Neural cell (in vitro differentiated cells): ENCODE measurements around the gene CD8A. TPM values are rescaled to one million over a fixed set of nuclear protein-coding genes. Genes with fewer than 3 reads are reported as not detected.

Experiments used
- H2AFZ ChIP-seq: fragments of 200-600, 300-800 bp; sonication (generic), shearing (Covaris generic); 2 replicates; pipeline ENCODE4 v1.6.0; 2014; ENCODE audit warnings: low read depth, mild to moderate bottlenecking, antibody characterized with exemption, low read length, moderate library complexity
- H3F3A ChIP-seq: fragments of 200-600 bp; shearing (Covaris generic); 2 replicates; pipeline ENCODE4 v1.6.1; 2016; ENCODE audit warnings: mild to moderate bottlenecking, moderate library complexity, mixed read lengths, antibody characterized with exemption, low read length; ENCODE audit not compliant: insufficient read depth, poor library complexity, severe bottlenecking
- H3K27ac ChIP-seq: fragments of 200-600, 300-800 bp; sonication (generic), shearing (Covaris generic); 2 replicates; pipeline ENCODE4 v1.5.1; 2014; ENCODE audit warnings: mild to moderate bottlenecking, low read length, moderate library complexity
- H3K27me3 ChIP-seq: fragments of 300-800, 200-600 bp; sonication (generic), shearing (Covaris generic); 2 replicates; pipeline ENCODE4 v1.6.0; 2014; ENCODE audit warnings: mild to moderate bottlenecking, low read depth, low read length, moderate library complexity; ENCODE audit not compliant: insufficient read depth
- H3K36me3 ChIP-seq: fragments of 300-800, 200-600 bp; sonication (generic), shearing (Covaris generic); 2 replicates; pipeline ENCODE4 v1.5.1; 2014; ENCODE audit warnings: mild to moderate bottlenecking, antibody characterized with exemption, low read length, moderate library complexity; ENCODE audit not compliant: insufficient read depth
- H3K4me2 ChIP-seq: fragments of 300-800, 200-600 bp; sonication (generic), shearing (Covaris generic); 2 replicates; pipeline ENCODE4 v1.6.0; 2014; ENCODE audit warnings: mild to moderate bottlenecking, low read length
- H3K4me3 ChIP-seq: fragments of 300-800, 200-600 bp; sonication (generic), shearing (Covaris generic); 2 replicates; pipeline ENCODE4 v1.5.1; 2014; ENCODE audit warnings: mild to moderate bottlenecking, low read length, moderate library complexity
- H3K79me2 ChIP-seq: fragments of 200-600 bp; shearing (Covaris generic); replicated peaks from 2 replicates; pipeline ENCODE4 v1.6.0; 2014; ENCODE audit warnings: mild to moderate bottlenecking, low read length, moderate library complexity; ENCODE audit not compliant: insufficient read depth
- H3K9ac ChIP-seq: fragments of 300-800, 200-600 bp; sonication (generic), shearing (Covaris generic); 2 replicates; pipeline ENCODE4 v1.6.1; 2016; ENCODE audit warnings: mild to moderate bottlenecking, low read length, mixed read lengths
- H3K9me2 ChIP-seq: fragments of 200-600 bp; shearing (Covaris generic); 2 replicates; pipeline ENCODE4 v1.6.1; 2016; ENCODE audit warnings: mild to moderate bottlenecking, low read length, mixed read lengths; ENCODE audit not compliant: insufficient read depth
- H3K9me3 ChIP-seq: fragments of 200-600, 300-800 bp; sonication (generic), shearing (Covaris generic); 2 replicates; pipeline ENCODE4 v1.6.1; 2016; ENCODE audit warnings: mild to moderate bottlenecking, mixed run types, low read length, moderate library complexity, mixed read lengths
- H4K20me1 ChIP-seq: fragments of 200-600 bp; shearing (Covaris generic); 2 replicates; pipeline ENCODE4 v1.6.1; 2016; ENCODE audit warnings: mild to moderate bottlenecking, mixed run types; ENCODE audit not compliant: insufficient read depth
- CTCF ChIP-seq: fragments of 450-650 bp; IDR thresholded peaks from 2 replicates; pipeline ENCODE4 v1.5.1; 2014; ENCODE audit warnings: antibody characterized with exemption, mild to moderate bottlenecking, moderate library complexity; ENCODE audit not compliant: poor library complexity, severe bottlenecking
- EP300 ChIP-seq: fragments of 450-650 bp; conservative IDR thresholded peaks from 2 replicates; pipeline ENCODE4 v1.6.1; 2014; ENCODE audit warnings: antibody characterized with exemption, mild to moderate bottlenecking, moderate library complexity; ENCODE audit not compliant: poor library complexity, severe bottlenecking
- EZH2 ChIP-seq: fragments of 200-600, 300-800 bp; shearing (Covaris generic), sonication (generic); IDR thresholded peaks from 2 replicates; pipeline ENCODE4 v1.6.1; 2014; ENCODE audit warnings: antibody characterized with exemption, low read length, borderline replicate concordance, mild to moderate bottlenecking; ENCODE audit not compliant: insufficient read depth, poor library complexity, severe bottlenecking
- MXI1 ChIP-seq: fragments of 450-650 bp; conservative IDR thresholded peaks from 2 replicates; pipeline ENCODE4 v1.6.1; 2014; ENCODE audit warnings: antibody characterized with exemption, mild to moderate bottlenecking; ENCODE audit not compliant: poor library complexity, severe bottlenecking
- POLR2AphosphoS5 ChIP-seq: IDR thresholded peaks from 2 replicates; pipeline ENCODE4 v1.6.1; 2012
- RAD21 ChIP-seq: fragments of 450-650 bp; conservative IDR thresholded peaks from 2 replicates; pipeline ENCODE4 v1.6.1; 2014; ENCODE audit warnings: antibody characterized with exemption, mild to moderate bottlenecking, moderate library complexity
- REST ChIP-seq: IDR thresholded peaks from 2 replicates; pipeline ENCODE4 v1.6.1; 2012; ENCODE audit warnings: borderline replicate concordance
- SMC3 ChIP-seq: fragments of 450-650 bp; conservative IDR thresholded peaks from 2 replicates; pipeline ENCODE4 v1.6.1; 2014; ENCODE audit warnings: antibody characterized with exemption, mild to moderate bottlenecking, moderate library complexity; ENCODE audit not compliant: poor library complexity
- TAF1 ChIP-seq: IDR thresholded peaks from 2 replicates; pipeline ENCODE4 v1.6.1; 2012; ENCODE audit warnings: low read depth
- polyA plus RNA-seq: library from polyadenylated mRNA; depleted of rRNA; stranded (reverse); fragments of >200 nt; gene quantifications from 2 replicates; pipeline ENCODE4 v1.2.3, GENCODE V29; 2014

CD8A gene
- polyA plus RNA-seq, 1 donor from 2014 or later = 2.2 TPM

GRCh38 chr2:86809481-86810121 is 18.9 kb upstream of the CD8A start:
- H3F3A ChIP-seq = no peaks in the 10 kb centered on the region
- H3K27ac ChIP-seq = no peak overlapping the region
- H2AFZ ChIP-seq = no peak overlapping the region
- H3K9ac ChIP-seq = no peak overlapping the region
- H3K4me3 ChIP-seq = no peak overlapping the region
- H3K27me3 ChIP-seq = no peaks in the 10 kb centered on the region
- no peaks in the 10 kb centered on the region for H3K9me2 ChIP-seq
- no peaks in the 10 kb centered on the region for H3K9me3 ChIP-seq
- H4K20me1 ChIP-seq = no peaks in the 10 kb centered on the region
- H3K4me2 ChIP-seq = no peak overlapping the region
- H3K36me3 ChIP-seq = no peaks in the 10 kb centered on the region
- no peaks in the 10 kb centered on the region for H3K79me2 ChIP-seq
- no peak for TF ChIP-seq TAF1
- TF ChIP-seq SMC3 = no peak
- TF ChIP-seq EZH2 = no peak
- TF ChIP-seq RAD21 = no peak
- TF ChIP-seq CTCF = no peak
- TF ChIP-seq REST = no peak

- Histone ChIP-seq H3K79me2 (no peaks in the 10 kb centered on the region), H3K4me2 (peak overlapping the region; percentile 48), H3K9me3 (no peaks in the 10 kb centered on the region), H3K4me3 (peak overlapping the region; percentile 71), H4K20me1 (no peaks in the 10 kb centered on the region), H3K9me2 (no peaks in the 10 kb centered on the region), H2AFZ (peak overlapping the region; percentile 99), H3F3A (no peaks in the 10 kb centered on the region), H3K36me3 (no peaks in the 10 kb centered on the region), H3K27ac (peak overlapping the region; percentile 77), H3K9ac (peak overlapping the region; percentile 79), H3K27me3 (no peaks in the 10 kb centered on the region)
- no peak for TF ChIP-seq REST
- no peak for TF ChIP-seq POLR2AphosphoS5
- TF ChIP-seq SMC3 = peak; percentile 79
- TF ChIP-seq EZH2 = no peak
- TF ChIP-seq EP300 = no peak
- TF ChIP-seq CTCF = peak; percentile 86
- no peak for TF ChIP-seq MXI1
- TF ChIP-seq RAD21 = peak; percentile 83
- no peak for TF ChIP-seq TAF1
Observed at GRCh38 chr2:86808315-86809161, 17.8 kb upstream of the CD8A start.
